B cell (primary cell): ENCODE data around the gene FRMD4A. TPM values are rescaled to one million over a fixed set of nuclear protein-coding genes. Genes with fewer than 3 reads are reported as not detected.

Source experiments
- ATAC-seq: fragments of 200-7000 bp; cut with Tn5 transposase; one replicate; pipeline ENCODE4 v1.10.0; 2021; ENCODE audit warnings: low read depth, mild to moderate bottlenecking, moderate number of reproducible peaks, moderate library complexity
- CTCF ChIA-PET: fragments of 350-600 bp; sonication (Branson Sonifier 250); formaldehyde crosslinking; loops from one replicate; lab custom pipeline; 2021; ENCODE audit warnings: antibody characterized with exemption, inconsistent platforms; lab: Charles Lee
- POLR2A ChIA-PET: fragments of 350-600 bp; sonication (Branson Sonifier 250); formaldehyde crosslinking; loops from one replicate; lab custom pipeline; 2021; ENCODE audit warnings: antibody characterized with exemption; lab: Charles Lee
- DNase-seq: peaks from one replicate; pipeline ENCODE4 v3.0.0; 2013
- H2AFZ ChIP-seq: 2 replicates; pipeline ENCODE4 v1.6.1; 2012; ENCODE audit warnings: mild to moderate bottlenecking, low read depth, low read length; ENCODE audit not compliant: insufficient read depth, poor library complexity, severe bottlenecking
- H3K27ac ChIP-seq, 2 donors: 1 replicate in 1 of 2; 2 replicates in 1 of 2; pipeline ENCODE4 v1.5.1; 2012 to 2013; ENCODE audit warnings: low read length in 2 of 2, mild to moderate bottlenecking in 2 of 2, moderate library complexity in 1 of 2
- H3K27me3 ChIP-seq, 4 experiments: fragments of 200-600 bp in 1 of 4; sonication (generic) in 1 of 4; replicated peaks in 1 of 4; 1 replicate in 2 of 4; 2 replicates in 2 of 4; pipeline versions ENCODE4 v1.6.1 to v1.7.0; 2013 to 2016; ENCODE audit warnings: low read length in 3 of 4, mild to moderate bottlenecking in 2 of 4, mixed read lengths in 1 of 4, moderate library complexity in 1 of 4; ENCODE audit not compliant: insufficient read depth in 4 of 4, control insufficient read depth in 3 of 4; ENCODE audit errors: control extremely low read depth in 1 of 4
- H3K36me3 ChIP-seq, 2 experiments: replicated peaks in 1 of 2; 1 replicate in 1 of 2; 2 replicates in 1 of 2; pipeline versions ENCODE4 v1.6.1 to v1.7.1; 2013; ENCODE audit warnings: low read length in 1 of 2; ENCODE audit not compliant: insufficient read depth in 2 of 2, control insufficient read depth in 1 of 2; ENCODE audit errors: control extremely low read depth in 1 of 2, extremely low read depth in 1 of 2
- H3K4me1 ChIP-seq, 2 donors: fragments of 200-600 bp in 1 of 2; sonication (generic) in 1 of 2; 1 replicate in 1 of 2; 2 replicates in 1 of 2; pipeline versions ENCODE4 v1.5.1 to v1.6.1; 2013 to 2017; ENCODE audit warnings: low read length in 2 of 2; ENCODE audit not compliant: control insufficient read depth in 2 of 2, insufficient read depth in 2 of 2
- H3K4me2 ChIP-seq: replicated peaks from 2 replicates; pipeline ENCODE3; 2012; ENCODE audit warnings: mild to moderate bottlenecking, low read depth, low read length; ENCODE audit not compliant: poor library complexity, severe bottlenecking
- H3K4me3 ChIP-seq, 5 experiments: fragments of 200-600 bp in 1 of 5; sonication (generic) in 1 of 5; 1 replicate in 3 of 5; 2 replicates in 2 of 5; pipeline versions ENCODE4 v1.5.1 to v1.7.0; 2011 to 2016; ENCODE audit warnings: low read length in 4 of 5, mild to moderate bottlenecking in 4 of 5, low read depth in 2 of 5, control low read depth in 1 of 5, moderate library complexity in 1 of 5; ENCODE audit not compliant: insufficient read depth in 1 of 5; ENCODE audit errors: control extremely low read depth in 1 of 5, extremely low read depth in 1 of 5
- H3K79me2 ChIP-seq: fragments of 200-600 bp; sonication (generic); one replicate; pipeline ENCODE4 v1.6.0; 2016; ENCODE audit warnings: low read length; ENCODE audit not compliant: control insufficient read depth, insufficient read depth
- H3K9ac ChIP-seq: fragments of 200-600 bp; sonication (generic); 2 replicates; pipeline ENCODE4 v1.6.1; 2017; ENCODE audit warnings: mild to moderate bottlenecking, low read length, moderate library complexity
- H3K9me3 ChIP-seq, 3 donors: one replicate each; pipeline versions ENCODE4 v1.6.1 to v1.7.1; 2013; ENCODE audit warnings: low read length in 2 of 3; ENCODE audit not compliant: control insufficient read depth in 2 of 3, insufficient read depth in 1 of 3; ENCODE audit errors: control extremely low read depth in 1 of 3
- H4K20me1 ChIP-seq: 2 replicates; pipeline ENCODE4 v1.6.0; 2012; ENCODE audit warnings: mild to moderate bottlenecking, low read length; ENCODE audit not compliant: insufficient read depth, control insufficient read depth, poor library complexity, severe bottlenecking
- H3K27ac Mint-ChIP-seq: one replicate; pipeline ENCODE4 v1.8.0; 2021; ENCODE audit warnings: mixed read lengths
- H3K27me3 Mint-ChIP-seq: one replicate; pipeline ENCODE4 v1.8.0; 2021; ENCODE audit warnings: mixed read lengths
- H3K4me1 Mint-ChIP-seq: one replicate; pipeline ENCODE4 v1.8.0; 2021; ENCODE audit warnings: mixed read lengths
- H3K4me3 Mint-ChIP-seq: one replicate; pipeline ENCODE4 v1.8.0; 2021; ENCODE audit warnings: mixed read lengths
- H3K9me3 Mint-ChIP-seq: one replicate; pipeline ENCODE4 v1.8.0; 2022; ENCODE audit warnings: mixed read lengths; ENCODE audit not compliant: insufficient read depth
- CTCF ChIP-seq: fragments of 200-600 bp; IDR thresholded peaks from one replicate; pipeline ENCODE4 v1.8.0; 2022; ENCODE audit warnings: antibody characterized with exemption, mild to moderate bottlenecking
- EZH2 ChIP-seq: IDR thresholded peaks from 2 replicates; pipeline ENCODE4 v1.6.1; 2012; ENCODE audit warnings: borderline replicate concordance, low read depth, mild to moderate bottlenecking, moderate library complexity, low read length; ENCODE audit not compliant: insufficient read depth, poor library complexity, severe bottlenecking
- WGBS: methylation state at CpG from one replicate; pipeline ENCODE4 v1.1.5; 2013; ENCODE audit warnings: missing lambda C conversion rate; ENCODE audit not compliant: insufficient coverage; 5-methylcytosine and 5-hydroxymethylcytosine counted together
- intact Hi-C: fragments of 100-400 bp; cut with micrococcal nuclease; formaldehyde crosslinking; loops from one replicate; pipeline ENCODE4 v1.10.0; 2022
- polyA plus RNA-seq: library from polyadenylated mRNA; depleted of rRNA; stranded (reverse); fragments of >200 nt; gene quantifications from 2 replicates; pipeline ENCODE4 v1.2.3, GENCODE V29; 2012
- total RNA-seq, 2 donors: library from RNA; stranded (reverse); fragments of 120-200 nt in 1 of 2; gene quantifications; 1 replicate in 1 of 2; 2 replicates in 1 of 2; pipeline versions ENCODE4 v1.2.3 to v1.2.4, GENCODE V29; 2013 to 2022

FRMD4A gene
- total and polyA plus RNA-seq, 2 donors (not counting 1 experiment from before 2014, with no cell fraction given) = 0.76 to 3.4 TPM

- no peak overlapping the region for H3K27ac ChIP-seq
- ChIA-PET POLR2A (no interaction called here), CTCF (no interaction called here)
- intact Hi-C loops = loop anchor here (10.0 kb wide), 2 partner anchors 67 to 207 kb away; no protein-coding TSS in a partner anchor
- peaks cover 25 to 29% of the 10 kb centered on the region in 2 donors for H3K4me1 ChIP-seq
- Mint-ChIP-seq H3K4me3 (no peak overlapping the region), H3K27me3 (no peaks in the 10 kb centered on the region), H3K9me3 (no peaks in the 10 kb centered on the region), H3K4me1 (peaks cover 40% of the 10 kb centered on the region), H3K27ac (no peak overlapping the region)
- no peaks in the 10 kb centered on the region for H3K79me2 ChIP-seq
- 81% methylated on average over 4 of the region's 5 CpGs for WGBS
- ATAC-seq (no peak), DNase-seq (no peak)
- H3K27me3 ChIP-seq = no peaks in the 10 kb centered on the region
- TF ChIP-seq CTCF (no peak), EZH2 (no peak)
- no peak overlapping the region for H2AFZ ChIP-seq
- H3K9ac ChIP-seq = no peak overlapping the region
- no peaks in the 10 kb centered on the region for H4K20me1 ChIP-seq
- no peak overlapping the region for H3K4me3 ChIP-seq
- H3K9me3 ChIP-seq = no peaks in the 10 kb centered on the region
- H3K4me2 ChIP-seq = no peak overlapping the region
- no peaks in the 10 kb centered on the region for H3K36me3 ChIP-seq
Measured at GRCh38 chr10:13991353-13991752, 339.4 kb downstream of the FRMD4A start.

DNA sequence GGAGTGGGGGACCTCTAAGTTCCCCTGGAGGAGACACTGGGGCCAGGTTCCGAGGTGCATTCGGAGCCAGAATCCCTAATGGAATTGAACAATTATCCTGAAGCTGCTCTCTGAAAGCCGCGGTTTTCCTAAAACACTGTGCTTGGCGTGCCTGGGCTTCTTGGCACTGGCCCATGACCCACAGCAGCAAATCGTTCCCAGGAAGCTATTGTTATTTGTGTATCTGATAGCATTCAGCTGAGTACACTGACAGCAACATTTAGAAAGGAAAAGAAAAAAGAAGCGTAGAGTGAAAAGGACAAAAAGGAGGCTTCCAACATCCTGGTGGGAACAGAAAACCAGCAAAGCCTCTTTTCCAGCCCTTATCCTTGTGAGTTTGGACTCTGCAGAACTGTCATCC, 339.8 kb downstream of the FRMD4A start:
- ChIA-PET CTCF (no interaction called here), POLR2A (no interaction called here)
- peaks cover 0 to under 1% (median 0%) of the 10 kb centered on the region in 3 donors for H3K9me3 ChIP-seq
- no peaks in the 10 kb centered on the region for H3K27me3 ChIP-seq
- H4K20me1 ChIP-seq = no peaks in the 10 kb centered on the region
- no peak for DNase-seq
- H3K27ac Mint-ChIP-seq = peak overlapping the region; percentile 59
- no peak overlapping the region for H2AFZ ChIP-seq
- intact Hi-C loops = loop anchor here (10.0 kb wide), 2 partner anchors 66 to 206 kb away; no protein-coding TSS in a partner anchor
- H3K36me3 ChIP-seq = no peaks in the 10 kb centered on the region
- WGBS = 87% methylated on average over 6 of the region's 7 CpGs
- no peak for ATAC-seq
- peaks cover 25 to 27% of the 10 kb centered on the region in 2 donors for H3K4me1 ChIP-seq
- no peaks in the 10 kb centered on the region for H3K9me3 Mint-ChIP-seq
- H3K4me2 ChIP-seq = no peak overlapping the region
- no peak overlapping the region for H3K4me3 Mint-ChIP-seq
- H3K4me3 ChIP-seq = no peak overlapping the region
- H3K9ac ChIP-seq = no peak overlapping the region
- no peak overlapping the region for H3K27ac ChIP-seq
- H3K79me2 ChIP-seq = no peaks in the 10 kb centered on the region
- no peaks in the 10 kb centered on the region for H3K27me3 Mint-ChIP-seq
- peaks cover 37% of the 10 kb centered on the region for H3K4me1 Mint-ChIP-seq
- TF ChIP-seq EZH2 (no peak), CTCF (no peak)
